Pancreas (tissue), 10 donors: Measurements from ENCODE around the gene AMIGO2. TPM values are rescaled to one million over a fixed set of nuclear protein-coding genes. Genes with fewer than 3 reads are reported as not detected.

Experiments
- ATAC-seq, 4 donors: fragments of 200-7000 bp; cut with Tn5 transposase; one replicate each; pipeline versions ENCODE4 v1.8.0 to v1.9.1; 2020; ENCODE audit warnings: mild to moderate bottlenecking in 4 of 4, moderate library complexity in 4 of 4
- DNase-seq, 6 donors: peaks; one replicate each; pipeline ENCODE4 v3.0.0-alpha.2; 2020
- FAIRE-seq: peaks from 2 replicates; lab custom pipeline; 2012; peaks lifted over from hg19 to GRCh38; lab: Jason Lieb, UNC
- H3K27ac ChIP-seq, 4 donors: fragments of 200-600 bp; sonication (generic); 1 replicate in 3 of 4; 2 replicates in 1 of 4; pipeline versions ENCODE4 v1.5.0 to v1.8.0; 2020
- H3K27me3 ChIP-seq, 4 donors: fragments of 200-600 bp; one replicate each; pipeline ENCODE4 v1.8.0; 2021
- H3K36me3 ChIP-seq, 3 donors: fragments of 200-600 bp; sonication (generic) in 1 of 3; one replicate each; pipeline versions ENCODE4 v1.5.0 to v1.8.0; 2020 to 2021
- H3K4me1 ChIP-seq, 3 donors: fragments of 200-600 bp; one replicate each; pipeline ENCODE4 v1.8.0; 2021
- H3K4me3 ChIP-seq, 4 donors: fragments of 200-600 bp; sonication (generic) in 2 of 4; one replicate each; pipeline versions ENCODE4 v1.5.0 to v1.8.0; 2020 to 2021
- H3K9me3 ChIP-seq, 4 donors: fragments of 200-600 bp; one replicate each; pipeline ENCODE4 v1.8.0; 2021
- WGBS, 2 donors: extraction: QIAGEN DNeasy Blood & Tissue Kit; methylation state at CpG; one replicate each; pipeline ENCODE4 v1.1.7; 2013; 5-methylcytosine and 5-hydroxymethylcytosine counted together
- intact Hi-C, 3 donors: fragments of 100-400 bp; cut with DNase I; formaldehyde crosslinking; loops; one replicate each; pipeline versions ENCODE4 v1.11.1 to v1.14.2; 2022
- polyA plus RNA-seq, 2 donors: library from polyadenylated mRNA; stranded (reverse); fragments of 200-250 nt; gene quantifications; one replicate each; pipeline ENCODE4 v1.2.3, GENCODE V29; 2013
- total RNA-seq, 6 donors: library from RNA; stranded (reverse); fragmentation: NEBNext Ultra II Directional in 4 of 6; extraction: Animal tissue kit (Norgen Biotek cat#: 25700) in 4 of 6; gene quantifications; one replicate each; pipeline versions ENCODE4 v1.2.1 to v1.2.4, GENCODE V29; 2021 to 2023
- TF ChIP-seq, protein P1 (sequence below), 4 donors: fragments of 200-600 bp; sonication (generic) in 3 of 4; IDR thresholded peaks; one replicate each; pipeline versions ENCODE4 v1.5.0 to v1.8.0; 2021; ENCODE audit warnings: antibody characterized with exemption in 4 of 4
- donor health status: healthy with polysubstance abuse.
- donor health status: DM: no; HTN: no; CAD: no; lungs with moderate emphysema.
- donor health status: DM: no; HTN: no; CAD: no.
- donor health status: control.
- donor health status: control.
- donor health status: Bipolar disorder and iron deficiency.
- donor health status: DM: yes; HTN: yes; CAD: no.
- donor health status: DM: no; HTN: no; CAD: no.
- donor health status: DM: no; HTN: no; CAD: no.
- donor health status: DM: yes; HTN: yes; CAD: no.

Gene AMIGO2
- total and polyA plus RNA-seq, 8 donors = 1.3 to 7.5 (median 2.2) TPM

DNA sequence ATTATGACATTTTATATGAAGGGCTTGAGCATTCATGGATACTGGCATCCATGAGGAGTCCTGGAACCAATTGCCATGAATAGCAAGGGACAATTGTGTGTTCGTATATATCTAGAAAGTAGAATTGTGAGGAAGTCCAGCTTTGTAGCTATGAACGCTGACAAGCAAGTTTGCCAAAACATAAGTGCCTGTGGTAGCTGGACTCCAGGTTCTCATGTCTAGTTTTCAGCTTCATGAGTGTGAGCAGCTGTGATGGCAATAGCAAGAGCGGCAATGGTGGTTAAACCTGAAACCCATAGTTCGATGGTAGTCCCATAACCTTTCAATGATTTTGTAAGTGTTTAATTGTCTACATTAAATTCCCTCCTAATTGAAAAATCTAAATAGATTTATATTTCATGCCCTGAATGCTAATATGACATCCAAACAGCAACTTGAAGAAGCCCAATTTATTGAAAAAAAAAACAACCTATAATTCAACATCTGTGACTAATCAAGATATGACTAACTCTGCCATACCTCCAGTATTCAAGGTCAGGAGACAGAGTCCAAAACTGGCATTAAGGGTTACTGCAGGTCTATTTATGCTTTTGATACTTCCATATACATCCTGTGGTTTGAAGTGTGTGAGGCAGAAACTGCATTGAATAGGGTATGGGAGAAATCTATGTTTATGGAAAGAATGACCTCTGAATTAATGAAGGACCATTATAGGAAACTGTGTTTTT lies 50.6 kb downstream of the AMIGO2 start:
- no peak for DNase-seq
- Histone ChIP-seq H3K27ac (no peak overlapping the region), H3K4me1 (no peaks in the 10 kb centered on the region), H3K27me3 (no peaks in the 10 kb centered on the region), H3K4me3 (no peak overlapping the region), H3K36me3 (no peaks in the 10 kb centered on the region), H3K9me3 (no peaks in the 10 kb centered on the region)
- WGBS, 2 donors = 83 to 89% methylated on average over 4 of the region's 4 CpGs
- TF ChIP-seq, protein P1, sequence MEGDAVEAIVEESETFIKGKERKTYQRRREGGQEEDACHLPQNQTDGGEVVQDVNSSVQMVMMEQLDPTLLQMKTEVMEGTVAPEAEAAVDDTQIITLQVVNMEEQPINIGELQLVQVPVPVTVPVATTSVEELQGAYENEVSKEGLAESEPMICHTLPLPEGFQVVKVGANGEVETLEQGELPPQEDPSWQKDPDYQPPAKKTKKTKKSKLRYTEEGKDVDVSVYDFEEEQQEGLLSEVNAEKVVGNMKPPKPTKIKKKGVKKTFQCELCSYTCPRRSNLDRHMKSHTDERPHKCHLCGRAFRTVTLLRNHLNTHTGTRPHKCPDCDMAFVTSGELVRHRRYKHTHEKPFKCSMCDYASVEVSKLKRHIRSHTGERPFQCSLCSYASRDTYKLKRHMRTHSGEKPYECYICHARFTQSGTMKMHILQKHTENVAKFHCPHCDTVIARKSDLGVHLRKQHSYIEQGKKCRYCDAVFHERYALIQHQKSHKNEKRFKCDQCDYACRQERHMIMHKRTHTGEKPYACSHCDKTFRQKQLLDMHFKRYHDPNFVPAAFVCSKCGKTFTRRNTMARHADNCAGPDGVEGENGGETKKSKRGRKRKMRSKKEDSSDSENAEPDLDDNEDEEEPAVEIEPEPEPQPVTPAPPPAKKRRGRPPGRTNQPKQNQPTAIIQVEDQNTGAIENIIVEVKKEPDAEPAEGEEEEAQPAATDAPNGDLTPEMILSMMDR (IDR thresholded peaks at IDR 0.05) = no peak
- intact Hi-C loops = no loop called here
- no peak for ATAC-seq
- FAIRE-seq = no peak

- TF ChIP-seq, protein P1 (IDR thresholded peaks at IDR 0.05) = no peak
- Histone ChIP-seq H3K27ac (no peak overlapping the region), H3K4me1 (no peaks in the 10 kb centered on the region), H3K27me3 (no peaks in the 10 kb centered on the region), H3K36me3 (no peaks in the 10 kb centered on the region), H3K4me3 (no peak overlapping the region), H3K9me3 (no peaks in the 10 kb centered on the region)
- intact Hi-C loops = no loop called here
- DNase-seq = no peak
- WGBS, 2 donors = 81 to 84% methylated on average over 5 of the region's 5 CpGs
- FAIRE-seq = no peak
- ATAC-seq = no peak
Observed at GRCh38 chr12:47028186-47028585, 51.6 kb downstream of the AMIGO2 start.

Other genes with a start within 250 kb of the AMIGO2 start
- gene PCED1B, start 338 bp downstream of the AMIGO2 start, total RNA-seq = 1 to 10 TPM in 4 of 6 donors, under 1 TPM in 2; 0.71 to 6.4 (median 1.5) TPM
- 1 to 10 TPM; 1.8 to 2.4 TPM for gene PCED1B, start 338 bp downstream of the AMIGO2 start, polyA plus RNA-seq